ENCODE measurements around the gene SDHB. TPM values are rescaled to one million over a fixed set of nuclear protein-coding genes. Genes with fewer than 3 reads are reported as not detected.

The SDHB gene
- total and polyA plus RNA-seq, 2 of the 8 experiments (the other 6 are each of a cell fraction or from before 2014, with no cell fraction given), result 84.0 to 98.7 TPM

DNA sequence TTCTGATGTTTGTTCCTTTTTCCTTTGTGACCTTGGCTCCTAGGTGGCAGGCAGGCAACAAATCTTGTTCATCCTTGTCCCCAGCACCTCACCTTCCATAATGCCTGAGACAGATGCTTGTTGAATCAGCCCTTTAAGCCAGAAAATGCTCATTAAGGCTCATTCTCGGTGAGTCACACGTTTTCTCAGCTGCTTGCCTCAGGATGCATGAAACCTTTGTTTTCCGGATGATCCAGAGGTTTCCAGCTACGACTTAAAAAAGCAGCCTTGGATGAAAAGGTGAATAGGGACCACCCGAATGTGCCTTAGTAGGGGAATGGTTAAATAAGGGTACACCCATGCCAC lies 37.5 kb downstream of the SDHB start (continued):
- no peak for TF ChIP-seq CHD7 (IDR thresholded peaks at IDR 0.05; ENCODE audit: insufficient replicate concordance, low read length)
- no peak for TF ChIP-seq RBBP5 (IDR thresholded peaks at IDR 0.05; ENCODE audit: borderline replicate concordance, low read depth, low read length)
- no peak for TF ChIP-seq CBX8 (IDR thresholded peaks at IDR 0.05; ENCODE audit: borderline replicate concordance, low read depth, low read length)
- TF ChIP-seq RAD21 (IDR thresholded peaks at IDR 0.05 in 1 of 2, conservative IDR thresholded peaks at IDR 0.05 in 1 of 2; ENCODE audit: low read depth in 2 of 2, low read length in 2 of 2), result no peak
- TF ChIP-seq, protein P1, sequence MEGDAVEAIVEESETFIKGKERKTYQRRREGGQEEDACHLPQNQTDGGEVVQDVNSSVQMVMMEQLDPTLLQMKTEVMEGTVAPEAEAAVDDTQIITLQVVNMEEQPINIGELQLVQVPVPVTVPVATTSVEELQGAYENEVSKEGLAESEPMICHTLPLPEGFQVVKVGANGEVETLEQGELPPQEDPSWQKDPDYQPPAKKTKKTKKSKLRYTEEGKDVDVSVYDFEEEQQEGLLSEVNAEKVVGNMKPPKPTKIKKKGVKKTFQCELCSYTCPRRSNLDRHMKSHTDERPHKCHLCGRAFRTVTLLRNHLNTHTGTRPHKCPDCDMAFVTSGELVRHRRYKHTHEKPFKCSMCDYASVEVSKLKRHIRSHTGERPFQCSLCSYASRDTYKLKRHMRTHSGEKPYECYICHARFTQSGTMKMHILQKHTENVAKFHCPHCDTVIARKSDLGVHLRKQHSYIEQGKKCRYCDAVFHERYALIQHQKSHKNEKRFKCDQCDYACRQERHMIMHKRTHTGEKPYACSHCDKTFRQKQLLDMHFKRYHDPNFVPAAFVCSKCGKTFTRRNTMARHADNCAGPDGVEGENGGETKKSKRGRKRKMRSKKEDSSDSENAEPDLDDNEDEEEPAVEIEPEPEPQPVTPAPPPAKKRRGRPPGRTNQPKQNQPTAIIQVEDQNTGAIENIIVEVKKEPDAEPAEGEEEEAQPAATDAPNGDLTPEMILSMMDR (IDR thresholded peaks at IDR 0.05; ENCODE audit: control extremely low read depth in 1 of 3, insufficient read depth in 1 of 3, low read depth in 1 of 3, low read length in 3 of 3), result no peak
- no peak for TF ChIP-seq SIN3A (conservative IDR thresholded peaks at IDR 0.05 in 1 of 2, IDR thresholded peaks at IDR 0.05 in 1 of 2; ENCODE audit: low read depth in 1 of 2, low read length in 2 of 2)
- no peak for TF ChIP-seq BRCA1 (IDR thresholded peaks at IDR 0.05; ENCODE audit: low read depth, low read length)
- TF ChIP-seq TAF7 (optimal IDR thresholded peaks at IDR 0.05; ENCODE audit: borderline replicate concordance, low read depth, low read length), result no peak
